GM21619 (cell line): ENCODE measurements around the gene BUB3.
"Not testable (repeated sequence)": the region's sequence is repeated elsewhere in the genome, so short reads cannot be mapped to it uniquely, and the experiment has no call there.

ENCODE experiments used
- ATAC-seq: cut with Tn5 transposase; IDR thresholded peaks from one replicate; pipeline ENCODE4 v1.9.1; 2021; ENCODE audit not compliant: unreplicated experiment

Gene BUB3

DNA sequence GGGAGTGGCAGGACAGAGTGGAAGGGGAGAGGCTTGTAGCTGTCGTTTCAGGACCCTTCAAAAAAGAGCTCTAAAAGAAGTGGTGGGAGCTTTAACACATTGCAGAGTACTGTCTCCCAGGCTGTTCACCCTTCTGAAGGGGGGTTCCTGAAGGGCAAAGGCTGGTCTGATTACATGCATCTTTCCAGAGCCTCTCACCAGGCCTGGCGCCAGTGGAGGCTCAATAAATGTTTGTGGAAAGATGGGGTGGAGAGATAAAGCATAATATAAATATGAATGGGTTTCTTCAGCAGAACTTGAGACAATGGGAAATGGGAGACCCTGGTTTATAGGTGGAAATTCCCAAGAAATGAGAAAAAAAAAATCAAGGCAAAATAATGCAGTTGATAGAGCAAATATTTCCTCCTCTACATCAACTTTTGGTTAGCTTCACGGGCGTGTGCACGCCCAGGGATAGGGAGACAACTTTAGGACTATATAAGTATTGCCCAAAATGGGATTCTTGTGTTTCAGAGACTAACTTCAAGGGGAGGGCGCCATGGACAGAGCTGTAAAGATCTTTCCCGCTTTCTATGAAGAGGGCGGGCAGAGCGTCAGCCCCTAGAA is 613 bp upstream of the BUB3 start:
- no peak for ATAC-seq

DNA sequence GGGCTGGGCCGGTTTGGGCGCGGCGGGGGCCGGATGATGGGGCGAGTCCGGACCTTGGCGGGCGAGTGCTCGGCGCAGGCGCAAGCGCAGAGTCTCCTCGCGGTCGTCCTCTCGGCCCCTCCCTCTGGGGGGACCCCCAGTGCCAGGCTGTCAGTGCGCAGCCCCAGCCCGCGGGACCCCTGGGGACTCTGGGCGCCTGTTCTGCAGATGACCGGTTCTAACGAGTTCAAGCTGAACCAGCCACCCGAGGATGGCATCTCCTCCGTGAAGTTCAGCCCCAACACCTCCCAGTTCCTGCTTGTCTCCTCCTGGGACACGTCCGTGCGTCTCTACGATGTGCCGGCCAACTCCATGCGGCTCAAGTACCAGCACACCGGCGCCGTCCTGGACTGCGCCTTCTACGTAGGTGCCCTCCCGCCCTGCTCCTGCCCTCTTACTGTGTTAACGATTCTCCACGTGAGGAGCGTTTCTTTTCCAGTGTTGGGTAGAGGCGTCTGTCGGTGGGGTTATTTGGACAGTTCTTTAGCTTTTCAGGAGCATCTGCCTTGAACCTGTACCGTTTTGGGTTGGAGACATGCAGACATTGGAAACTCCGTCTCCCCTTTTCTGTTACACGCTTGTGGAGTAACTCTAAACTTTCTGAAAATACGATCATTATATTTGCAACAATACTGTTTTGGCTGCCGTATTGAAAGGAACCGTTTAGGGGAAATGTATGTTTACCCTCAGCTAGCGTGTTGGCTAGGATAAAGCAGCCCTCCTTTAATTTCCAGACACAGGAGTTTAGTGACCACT is 706 bp downstream of the BUB3 start:
- ATAC-seq: peak; percentile 45

DNA sequence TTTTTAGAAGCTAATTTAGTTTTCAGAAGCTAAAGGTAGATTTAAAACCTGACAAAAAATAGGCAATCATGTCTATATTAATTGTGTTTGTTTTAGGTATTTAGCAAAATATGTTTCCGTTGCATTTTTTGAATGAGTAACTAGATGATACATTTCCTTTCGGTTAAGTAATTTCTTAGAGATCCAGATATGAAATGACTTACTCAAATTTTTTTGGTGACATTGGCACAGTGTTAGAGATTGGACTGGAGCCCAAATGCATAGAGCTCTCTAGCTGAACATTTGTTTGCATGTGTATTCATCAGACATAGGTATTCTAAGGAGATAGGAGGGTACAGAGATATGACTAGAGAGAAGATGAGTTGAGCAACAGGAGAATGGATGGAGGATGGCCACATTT is 1.9 kb downstream of the BUB3 start:
- ATAC-seq: no peak

DNA sequence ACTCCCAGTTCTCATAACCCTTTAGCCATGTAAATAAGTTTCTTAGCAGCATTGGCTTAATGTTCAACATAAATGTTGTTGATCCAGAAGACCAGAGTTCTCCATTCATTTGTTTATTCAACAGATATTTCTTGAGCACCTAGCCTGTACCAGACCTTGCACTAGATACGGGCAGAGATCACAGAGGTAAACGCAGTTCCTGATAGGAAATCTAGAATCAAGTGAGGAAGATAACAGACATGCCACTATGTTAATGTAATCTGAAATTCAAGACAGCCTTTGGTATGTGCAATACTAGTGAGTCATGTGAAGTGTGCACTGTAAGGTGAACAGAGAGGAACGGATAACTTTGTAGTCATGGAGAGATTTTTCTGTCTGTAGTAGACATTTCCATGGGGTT is 3.0 kb downstream of the BUB3 start:
- no peak for ATAC-seq

DNA sequence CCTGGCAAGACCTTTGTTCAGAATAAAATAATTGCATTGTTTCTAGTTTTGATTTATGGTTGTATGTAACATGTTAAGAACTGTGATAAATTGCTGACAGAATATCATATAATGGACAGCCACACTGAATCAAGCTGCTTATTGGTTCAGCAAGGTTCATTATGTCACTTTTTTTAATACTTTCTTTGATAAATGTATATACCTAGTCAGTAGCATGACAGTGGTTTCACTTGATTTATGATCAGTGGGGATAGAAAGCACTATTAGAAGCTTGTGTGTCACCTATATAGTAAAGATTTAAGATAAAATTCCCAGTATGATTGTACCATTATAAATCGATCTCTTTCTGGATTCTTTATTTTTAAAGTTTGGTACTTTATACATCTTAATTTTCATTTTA is 4.5 kb downstream of the BUB3 start:
- no peak for ATAC-seq

DNA sequence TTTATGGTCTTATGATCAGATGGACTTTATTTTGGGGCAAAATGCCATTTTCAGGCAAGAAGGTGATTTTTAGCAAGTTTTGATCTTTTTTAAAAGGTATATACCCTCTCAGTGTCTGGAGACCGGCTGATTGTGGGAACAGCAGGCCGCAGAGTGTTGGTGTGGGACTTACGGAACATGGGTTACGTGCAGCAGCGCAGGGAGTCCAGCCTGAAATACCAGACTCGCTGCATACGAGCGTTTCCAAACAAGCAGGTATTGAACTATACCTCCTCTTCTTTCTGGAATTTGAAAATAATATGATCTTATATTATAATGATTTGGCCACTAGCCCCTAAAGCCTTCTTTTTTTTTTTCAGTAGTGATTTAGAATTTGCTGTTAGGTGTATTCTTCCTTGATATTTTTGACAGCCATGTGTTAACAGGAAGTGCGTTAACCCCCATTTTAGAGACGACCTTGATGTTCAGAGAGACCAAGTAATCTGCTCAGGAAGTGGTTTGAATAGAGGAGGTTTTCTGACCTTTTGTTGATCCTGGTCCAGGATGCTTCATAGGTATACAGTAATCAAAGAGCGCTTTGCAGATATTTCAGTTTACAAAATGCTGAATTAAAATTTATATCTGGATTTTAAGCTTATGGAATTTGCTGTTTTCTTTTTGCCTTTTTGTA is 6.2 kb downstream of the BUB3 start:
- no peak for ATAC-seq

DNA sequence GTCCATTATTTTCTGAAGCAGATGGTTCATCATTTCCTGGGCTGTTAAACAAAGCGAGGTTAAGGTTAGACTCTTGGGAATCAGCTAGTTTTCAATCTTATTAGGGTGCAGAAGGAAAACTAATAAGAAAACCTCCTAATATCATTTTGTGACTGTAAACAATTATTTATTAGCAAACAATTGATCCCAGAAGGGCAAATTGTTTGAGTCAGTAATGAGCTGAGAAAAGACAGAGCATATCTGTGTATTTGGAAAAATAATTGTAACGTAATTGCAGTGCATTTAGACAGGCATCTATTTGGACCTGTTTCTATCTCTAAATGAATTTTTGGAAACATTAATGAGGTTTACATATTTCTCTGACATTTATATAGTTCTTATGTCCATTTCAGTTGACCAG is 10.1 kb downstream of the BUB3 start:
- ATAC-seq: no peak

DNA sequence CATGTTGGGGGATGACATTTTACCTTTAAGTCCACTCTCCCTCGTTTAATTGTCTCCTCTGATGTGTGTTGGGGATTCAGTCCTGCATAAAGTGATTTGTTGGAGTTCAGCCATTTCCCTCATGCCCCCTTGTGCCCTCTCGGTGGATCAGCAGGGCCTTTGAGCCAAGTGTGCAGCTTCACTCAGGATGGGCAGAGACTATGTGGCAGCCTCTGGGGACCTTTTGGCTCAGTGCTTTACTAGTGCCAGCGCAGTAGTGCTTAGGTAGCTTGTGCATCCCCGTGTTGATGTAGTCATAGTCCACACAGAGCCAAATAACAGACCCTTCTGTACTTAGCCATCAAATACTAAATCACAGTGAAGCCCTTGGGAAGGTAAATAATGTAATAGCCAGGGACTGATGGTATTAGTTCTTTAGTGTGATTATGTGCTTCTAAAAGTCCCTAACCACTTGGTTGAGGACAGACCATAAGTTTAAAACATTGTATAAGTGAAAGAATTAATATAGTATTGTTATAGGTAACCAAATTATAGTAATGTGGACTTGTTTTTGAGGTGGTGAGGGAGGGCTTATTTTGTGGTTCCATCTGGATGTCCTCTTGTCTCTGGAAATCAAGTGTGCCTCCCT is 11.4 kb downstream of the BUB3 start:
- no peak for ATAC-seq

DNA sequence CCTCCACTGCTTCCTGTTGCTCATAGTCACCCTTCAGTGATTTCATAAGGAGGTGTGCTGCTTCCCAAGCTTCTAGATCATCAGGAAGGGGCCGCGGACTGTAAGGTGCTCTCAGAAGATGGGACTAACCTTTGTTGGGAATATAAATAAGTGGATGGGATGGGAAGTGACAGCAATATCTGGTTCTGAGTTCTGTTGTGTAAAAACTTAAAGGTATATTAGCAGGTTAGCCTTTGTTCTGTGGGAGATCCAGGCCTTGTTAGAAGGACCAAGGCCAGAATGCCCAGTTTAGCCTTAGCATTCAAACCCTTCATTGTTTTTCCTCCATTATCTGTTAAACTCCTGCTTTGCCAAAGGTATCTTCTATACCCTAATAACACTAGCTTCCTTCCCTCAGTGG is 12.4 kb downstream of the BUB3 start:
- no peak for ATAC-seq

DNA sequence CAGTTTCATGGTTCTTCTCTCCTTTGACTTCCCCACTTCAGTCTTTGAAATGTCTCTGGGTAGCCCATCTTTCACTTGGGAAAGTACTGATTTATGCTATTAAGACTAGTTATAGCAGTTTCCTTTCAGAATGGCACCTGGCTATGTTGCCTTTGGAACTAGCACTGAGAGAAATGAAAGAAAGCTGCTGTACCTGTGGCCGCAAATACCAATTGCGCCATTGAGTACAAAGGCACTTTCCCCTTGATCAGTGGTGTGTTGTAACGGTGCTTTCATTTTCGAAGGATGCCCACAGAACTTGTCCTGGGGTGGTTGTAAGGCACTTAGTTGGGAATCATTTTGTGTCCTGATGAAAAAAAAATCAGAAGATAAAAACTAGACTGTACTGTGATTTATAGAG is 16.8 kb downstream of the BUB3 start:
- no peak for ATAC-seq

DNA sequence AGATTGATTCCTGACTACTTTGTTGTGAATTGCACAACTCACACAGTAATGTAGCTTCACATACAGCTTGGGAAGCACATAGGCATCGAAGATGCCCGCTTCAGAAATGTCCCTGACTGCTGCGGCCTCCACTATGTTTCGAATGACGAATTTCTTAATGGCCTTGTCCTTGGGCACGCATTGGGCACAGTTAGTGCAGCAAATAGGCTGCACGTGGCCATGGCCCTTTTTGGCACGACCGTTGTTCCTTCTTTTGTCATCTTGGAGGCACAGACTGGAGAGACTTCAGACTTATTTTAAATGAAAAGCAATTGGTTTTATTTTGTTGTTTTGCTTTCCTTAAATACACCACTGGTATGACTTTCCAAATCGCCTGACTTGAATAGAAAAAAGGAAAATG is 17.4 kb downstream of the BUB3 start:
- not testable (repeated sequence) for ATAC-seq

DNA sequence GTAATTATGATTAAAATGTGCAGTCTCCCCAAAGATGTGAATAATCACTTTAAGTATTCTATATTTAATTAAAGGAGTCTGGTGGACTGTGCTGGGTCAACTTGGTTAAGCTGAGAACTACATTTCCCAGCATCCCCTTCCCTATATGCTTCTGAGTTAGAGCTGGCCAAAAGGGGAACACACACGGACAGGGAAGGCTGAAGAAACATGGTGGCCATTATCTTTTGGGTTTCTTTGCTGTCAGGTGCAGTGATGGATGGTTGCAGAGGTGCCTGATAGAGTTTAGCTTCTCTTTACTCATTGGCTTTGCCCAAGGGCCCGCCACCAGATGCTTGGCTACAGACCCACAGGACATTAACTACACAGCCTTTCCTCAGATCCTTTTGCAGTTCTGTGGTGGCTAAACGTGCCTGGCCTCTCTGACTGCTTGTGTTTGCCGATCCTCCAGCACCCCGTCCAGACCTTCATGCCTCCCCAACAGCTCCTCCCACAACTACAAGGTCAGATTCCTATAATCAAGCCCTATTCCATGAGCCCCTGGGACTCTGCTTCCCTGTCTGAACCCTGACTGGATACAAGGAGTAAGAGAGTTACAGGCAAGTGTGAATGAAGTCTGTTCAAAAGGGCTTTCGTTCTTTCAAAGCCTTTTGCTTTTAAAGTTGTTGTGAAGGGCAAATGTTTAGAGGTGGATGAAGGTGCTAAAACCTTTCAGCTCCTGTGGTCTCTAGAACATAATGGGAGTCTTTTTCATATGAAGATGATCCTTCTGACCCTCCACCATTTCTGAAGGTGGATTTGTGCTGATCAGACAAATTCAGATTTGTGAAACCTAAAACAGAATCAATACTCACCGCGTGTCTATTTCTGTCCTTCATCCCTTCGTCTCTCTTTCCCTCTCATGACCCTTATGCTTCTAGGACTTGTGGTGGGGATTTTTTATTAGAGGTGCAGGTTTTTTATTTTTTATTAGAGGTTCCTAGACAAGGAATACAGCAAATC is 21.5 kb downstream of the BUB3 start:
- ATAC-seq: no peak

DNA sequence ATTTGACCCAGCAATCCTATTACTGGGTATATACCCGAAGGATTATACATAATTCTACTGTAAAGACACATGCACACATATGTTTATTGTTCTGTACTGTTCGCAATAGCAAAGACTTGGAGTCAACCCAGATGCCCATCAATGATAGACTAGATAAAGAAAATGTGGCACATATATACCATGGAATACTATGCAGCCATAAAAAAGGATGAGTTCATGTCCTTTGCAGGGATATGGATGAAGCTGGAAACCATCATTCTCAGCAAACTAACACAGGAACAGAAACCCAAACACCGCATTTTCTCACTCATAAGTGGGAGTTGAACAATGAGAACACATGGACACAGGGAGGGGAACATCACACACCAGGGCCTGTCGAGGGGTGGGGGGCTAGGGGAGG is 24.2 kb downstream of the BUB3 start:
- ATAC-seq: not testable (repeated sequence)

DNA sequence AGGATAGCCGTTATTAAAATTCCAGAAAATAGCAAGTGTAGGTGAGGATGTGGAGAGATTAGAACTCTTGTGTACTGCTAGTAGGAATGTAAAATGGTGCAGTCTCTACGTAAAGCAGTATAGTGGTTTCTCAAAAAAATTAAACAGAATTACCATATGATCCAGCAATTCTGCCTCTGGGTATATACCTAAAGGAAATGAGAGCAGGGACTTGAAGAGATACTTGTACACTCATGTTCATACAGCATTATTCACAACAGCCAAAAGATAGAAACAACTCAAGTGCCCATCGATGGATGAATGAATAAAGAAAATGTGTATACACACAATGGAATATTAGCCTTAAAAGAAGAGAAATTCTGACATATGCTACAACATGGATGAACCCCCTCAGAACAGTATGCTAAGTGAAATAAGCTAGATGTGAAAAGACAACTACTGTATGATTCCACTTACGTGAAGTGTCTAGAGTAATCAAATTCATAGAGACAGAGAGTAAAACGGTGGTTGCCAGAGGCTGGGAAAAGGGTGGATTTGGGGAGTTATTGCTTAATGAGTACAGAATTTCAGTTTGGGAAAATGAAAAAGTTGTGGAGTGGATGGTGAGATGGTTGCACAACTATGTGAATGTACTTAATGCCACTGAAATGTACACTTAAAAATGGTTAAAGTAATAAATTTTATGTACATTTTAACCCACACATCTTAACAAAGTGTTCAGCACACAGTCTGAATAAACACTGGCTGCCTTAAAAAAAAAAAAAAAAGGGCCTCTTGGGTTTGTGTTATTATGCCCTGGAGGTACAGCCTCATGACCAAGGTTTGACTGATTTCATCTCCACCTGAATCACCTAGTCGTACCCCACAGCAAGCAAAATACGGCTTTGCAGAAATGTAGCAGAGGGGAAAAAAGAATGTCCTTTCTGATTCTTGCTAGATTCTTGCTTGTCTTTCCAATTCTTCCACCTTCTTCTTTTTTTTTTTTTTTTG is 26.2 kb downstream of the BUB3 start:
- no peak for ATAC-seq

DNA sequence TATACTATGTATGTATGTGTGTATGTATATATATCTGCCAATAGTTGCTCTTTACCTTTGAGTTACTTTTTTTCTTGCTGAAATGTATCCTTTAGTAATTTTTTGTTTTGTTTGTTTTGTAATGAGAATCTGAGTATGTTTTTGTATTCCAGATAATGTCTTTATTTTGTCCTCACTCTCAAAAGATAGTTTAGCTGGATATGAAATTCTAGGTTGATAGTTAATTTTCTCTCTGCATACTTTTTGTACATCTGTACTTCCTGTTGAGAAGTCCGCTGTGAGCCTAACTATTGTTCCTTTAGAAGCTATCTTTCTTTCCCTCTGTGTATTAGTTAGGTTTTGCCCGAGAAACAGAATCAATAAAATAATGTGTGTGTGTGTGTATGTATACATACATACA is 29.5 kb downstream of the BUB3 start:
- no peak for ATAC-seq

DNA sequence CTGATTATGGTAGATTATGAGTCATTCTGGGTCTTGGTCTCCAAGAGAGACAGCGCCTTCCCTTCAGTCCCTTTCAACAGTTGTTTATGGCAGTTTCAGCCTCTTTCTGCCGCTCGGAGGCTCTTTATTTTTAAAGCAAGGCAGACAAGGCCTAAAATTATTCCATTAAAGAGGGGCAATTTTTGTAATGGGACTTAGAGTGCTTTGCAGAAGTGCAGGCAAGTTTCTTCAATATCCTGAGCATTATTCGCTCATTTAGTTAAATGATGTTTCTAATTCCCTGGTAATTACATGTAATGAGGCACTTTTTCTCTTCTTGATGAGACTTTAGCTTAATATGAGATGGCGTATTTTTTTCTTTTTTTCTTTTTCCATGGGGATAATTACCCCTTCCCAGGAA is 33.6 kb downstream of the BUB3 start:
- ATAC-seq: no peak

DNA sequence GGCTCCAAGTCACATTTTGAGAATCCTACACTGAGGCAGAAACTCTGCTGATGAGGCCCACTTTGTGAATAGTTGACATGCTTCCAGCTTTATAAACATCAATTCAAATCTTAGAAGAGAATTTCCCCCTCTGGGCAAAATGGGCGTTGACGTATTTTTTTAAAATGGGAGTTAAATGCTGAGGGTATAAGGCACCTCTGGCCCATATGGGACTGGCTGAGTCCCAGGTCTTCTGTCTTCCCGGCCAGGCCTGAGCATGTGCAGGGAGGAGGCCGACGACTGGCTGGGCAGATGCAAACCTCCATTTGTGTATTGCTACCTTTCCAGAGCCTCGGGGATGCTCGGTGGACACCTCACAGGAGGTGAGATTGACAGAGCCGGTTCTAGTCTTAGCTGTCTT is 37.7 kb downstream of the BUB3 start:
- no peak for ATAC-seq

DNA sequence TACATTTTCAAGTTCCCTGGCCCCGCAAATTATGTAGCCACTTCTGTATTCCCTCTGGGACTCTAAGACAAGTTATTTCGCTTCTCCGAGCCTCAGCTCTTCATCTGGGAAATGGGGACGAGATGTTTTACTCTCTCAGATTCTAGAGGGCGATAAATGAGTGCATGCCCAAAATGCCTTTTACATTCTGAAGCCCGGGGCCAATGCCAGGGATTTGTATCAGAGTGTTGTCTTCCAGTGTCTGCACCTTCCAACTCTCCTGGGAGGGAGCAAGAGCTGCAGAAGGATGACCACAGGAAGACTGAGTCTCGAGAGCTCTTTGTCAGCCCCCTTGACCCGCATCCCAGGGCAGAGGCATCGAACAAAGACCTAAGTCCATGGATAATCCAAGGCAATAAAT is 39.9 kb downstream of the BUB3 start:
- no peak for ATAC-seq

DNA sequence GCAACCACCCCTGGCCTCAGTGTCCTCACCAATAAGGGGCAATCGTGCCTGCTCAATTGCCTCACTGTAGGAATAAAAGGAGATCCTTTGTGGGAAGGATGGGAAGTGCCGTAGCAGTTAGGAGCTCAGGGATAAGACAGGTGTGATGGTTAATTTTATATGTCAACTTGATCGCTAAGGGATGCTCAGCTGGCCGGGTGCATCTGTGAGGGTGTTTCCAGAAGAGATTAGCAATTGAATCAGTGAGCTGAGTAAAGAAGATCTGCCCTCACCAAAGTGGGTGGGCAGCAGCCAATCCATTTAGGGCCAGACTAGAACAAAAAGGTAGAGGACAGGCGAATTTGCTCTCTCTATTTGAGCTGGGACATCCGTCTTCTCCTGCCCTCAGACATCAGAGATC is 46.3 kb downstream of the BUB3 start:
- no peak for ATAC-seq

DNA sequence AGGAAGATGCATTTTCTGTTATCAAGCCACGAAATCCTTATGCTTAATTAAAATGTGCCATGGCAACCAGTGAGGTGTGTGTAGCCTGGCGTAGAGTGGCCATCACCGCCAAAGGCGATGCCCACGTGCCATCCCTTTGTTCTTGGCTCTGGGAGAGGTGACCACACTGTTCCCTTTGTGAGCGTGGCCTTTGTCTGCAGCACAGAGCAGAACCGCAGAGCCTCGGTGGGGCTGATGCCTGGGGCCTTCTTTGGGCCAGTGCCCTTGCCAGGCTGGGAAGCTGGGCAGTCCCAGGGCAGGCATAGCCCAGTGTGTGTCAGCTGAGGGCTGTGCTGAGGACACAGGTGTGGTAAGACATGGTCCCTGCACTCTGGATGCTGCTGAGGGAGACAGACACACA is 48.3 kb downstream of the BUB3 start:
- ATAC-seq: no peak
